Measurements from ENCODE around the gene OR4K15. TPM values are rescaled to one million over a fixed set of nuclear protein-coding genes. Genes with fewer than 3 reads are reported as not detected.

Gene OR4K15
- total RNA-seq, 1 experiment from 2014 or later, result not detected

GRCh38 chr14:20001863-20002262 is 26.5 kb downstream of the OR4K15 start, which contains the start of gene OR4Q2:
Gene OR4Q2 (plus strand): TSS chr14:20002163.
- Histone ChIP-seq H2BK15ac (ENCODE audit: low read depth, low read length) (no peak within 1 kb of the TSS), H4K8ac (replicated peaks; ENCODE audit: insufficient read length, low read depth, low read length) (no peak within 1 kb of the TSS), H2BK20ac (ENCODE audit: low read depth, low read length, poor library complexity, severe bottlenecking) (no peak within 1 kb of the TSS), H4K91ac (ENCODE audit: insufficient read length, low read depth, low read length) (no peak within 1 kb of the TSS), H3K79me2 (ENCODE audit: insufficient read depth, low read length) (no peaks in the 10 kb centered on the region), H4K5ac (ENCODE audit: insufficient read length, low read depth, low read length) (no peak within 1 kb of the TSS), H3T11ph (ENCODE audit: low read length) (no peak within 1 kb of the TSS), H3K4me1 (ENCODE audit: insufficient read depth, low read length) (no peaks in the 10 kb centered on the region), H3K4me2 (ENCODE audit: insufficient read depth, insufficient read length, low read length) (no peak within 1 kb of the TSS), H4K20me1 (ENCODE audit: control insufficient read depth, insufficient read depth, insufficient read length) (no peaks in the 10 kb centered on the region), H3K23ac (ENCODE audit: insufficient read length, low read depth, low read length) (no peak within 1 kb of the TSS), H3K18ac (ENCODE audit: insufficient read length, low read depth, low read length) (no peak within 1 kb of the TSS), H3K23me2 (ENCODE audit: insufficient read length, low read depth, low read length, poor library complexity, severe bottlenecking) (no peaks in the 10 kb centered on the region), H2BK120ac (ENCODE audit: low read depth, low read length, poor library complexity, severe bottlenecking) (no peak within 1 kb of the TSS), H3K9me3 (ENCODE audit: control insufficient read depth, low read depth, low read length) (peaks cover 66% of the 10 kb centered on the region), H2AK5ac (ENCODE audit: insufficient read length, low read length) (no peak within 1 kb of the TSS), H2AFZ (ENCODE audit: low read length) (no peak within 1 kb of the TSS), H2BK12ac (ENCODE audit: insufficient read length, low read depth, low read length) (no peak within 1 kb of the TSS), H3K9ac (ENCODE audit: extremely low read depth, insufficient read length, low read length) (no peak within 1 kb of the TSS), H3K79me1 (ENCODE audit: insufficient read depth, low read depth, low read length, poor library complexity, severe bottlenecking) (no peaks in the 10 kb centered on the region), H3K27ac (ENCODE audit: insufficient read length, low read depth, low read length) (no peak within 1 kb of the TSS), H3K4ac (ENCODE audit: low read depth, low read length) (no peak within 1 kb of the TSS), H3K56ac (ENCODE audit: insufficient read length, low read depth, low read length) (no peak within 1 kb of the TSS), H2BK5ac (ENCODE audit: insufficient read length, low read length) (no peak within 1 kb of the TSS), H3K14ac (ENCODE audit: insufficient read depth, low read length) (no peak within 1 kb of the TSS), H3K27me3 (ENCODE audit: insufficient read depth, low read length) (no peaks in the 10 kb centered on the region)
- Mint-ChIP-seq H3K27me3 (ENCODE audit: low read depth) (no peaks in the 10 kb centered on the region), H3K4me1 (no peaks in the 10 kb centered on the region), H3K9me3 (peaks cover 66 to 70% of the 10 kb centered on the region in 2 experiments), H3K4me3 (no peak within 1 kb of the TSS), H3K27ac (no peak within 1 kb of the TSS), H3K36me3 (ENCODE audit: insufficient read depth in 1 of 3, low read depth in 3 of 3) (peaks cover 0 to 10% (median 6%) of the 10 kb centered on the region in 3 experiments; a peak in 3 of 7 replicates)
- DNase-seq, result no peak
- TF ChIP-seq CTCF (conservative IDR thresholded peaks at IDR 0.05), result no peak
